Measurements from ENCODE around the gene ZNF100.
"Not testable (repeated sequence)": the region's sequence is repeated elsewhere in the genome, so short reads cannot be mapped to it uniquely, and the experiment has no call there.

GRCh38 chr19:21673479-21673878 lies 93.9 kb downstream of the ZNF100 start:
- TF ChIP-seq, protein P1, sequence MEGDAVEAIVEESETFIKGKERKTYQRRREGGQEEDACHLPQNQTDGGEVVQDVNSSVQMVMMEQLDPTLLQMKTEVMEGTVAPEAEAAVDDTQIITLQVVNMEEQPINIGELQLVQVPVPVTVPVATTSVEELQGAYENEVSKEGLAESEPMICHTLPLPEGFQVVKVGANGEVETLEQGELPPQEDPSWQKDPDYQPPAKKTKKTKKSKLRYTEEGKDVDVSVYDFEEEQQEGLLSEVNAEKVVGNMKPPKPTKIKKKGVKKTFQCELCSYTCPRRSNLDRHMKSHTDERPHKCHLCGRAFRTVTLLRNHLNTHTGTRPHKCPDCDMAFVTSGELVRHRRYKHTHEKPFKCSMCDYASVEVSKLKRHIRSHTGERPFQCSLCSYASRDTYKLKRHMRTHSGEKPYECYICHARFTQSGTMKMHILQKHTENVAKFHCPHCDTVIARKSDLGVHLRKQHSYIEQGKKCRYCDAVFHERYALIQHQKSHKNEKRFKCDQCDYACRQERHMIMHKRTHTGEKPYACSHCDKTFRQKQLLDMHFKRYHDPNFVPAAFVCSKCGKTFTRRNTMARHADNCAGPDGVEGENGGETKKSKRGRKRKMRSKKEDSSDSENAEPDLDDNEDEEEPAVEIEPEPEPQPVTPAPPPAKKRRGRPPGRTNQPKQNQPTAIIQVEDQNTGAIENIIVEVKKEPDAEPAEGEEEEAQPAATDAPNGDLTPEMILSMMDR (conservative IDR thresholded peaks at IDR 0.05 in 1 of 2, IDR thresholded peaks at IDR 0.05 in 1 of 2; ENCODE audit: extremely low read depth in 1 of 2, insufficient read depth in 1 of 2, low read depth in 1 of 2, low read length in 2 of 2): not testable (repeated sequence)
- TF ChIP-seq EZH2 (IDR thresholded peaks at IDR 0.05; ENCODE audit: borderline replicate concordance, low read length): not testable (repeated sequence)
